Osteocyte (in vitro differentiated cells): Measurements from ENCODE around the gene ACMSD. TPM values are rescaled to one million over a fixed set of nuclear protein-coding genes. Genes with fewer than 3 reads are reported as not detected.

Experiments
- DNase-seq: peaks from one replicate; pipeline ENCODE4 v3.0.0; 2021; ENCODE audit warnings: mixed read lengths; ENCODE audit not compliant: unreplicated experiment; ENCODE audit errors: extremely low spot score
- H3K27ac Mint-ChIP-seq: one replicate; pipeline ENCODE4 v1.8.0; 2021; ENCODE audit warnings: mild to moderate bottlenecking, mixed read lengths; ENCODE audit not compliant: unreplicated experiment
- H3K27me3 Mint-ChIP-seq: one replicate; pipeline ENCODE4 v1.8.0; 2021; ENCODE audit warnings: mixed read lengths; ENCODE audit not compliant: unreplicated experiment
- H3K36me3 Mint-ChIP-seq: one replicate; pipeline ENCODE4 v1.8.0; 2021; ENCODE audit warnings: mixed read lengths; ENCODE audit not compliant: unreplicated experiment
- H3K4me1 Mint-ChIP-seq: one replicate; pipeline ENCODE4 v1.8.0; 2021; ENCODE audit warnings: mixed read lengths; ENCODE audit not compliant: unreplicated experiment
- H3K4me3 Mint-ChIP-seq: one replicate; pipeline ENCODE4 v1.8.0; 2021; ENCODE audit warnings: mild to moderate bottlenecking, moderate library complexity, mixed read lengths; ENCODE audit not compliant: unreplicated experiment
- H3K9me3 Mint-ChIP-seq: one replicate; pipeline ENCODE4 v1.8.0; 2021; ENCODE audit warnings: mixed read lengths; ENCODE audit not compliant: unreplicated experiment
- CTCF ChIP-seq: fragments of 200-600 bp; sonication (generic); IDR thresholded peaks from 2 replicates; pipeline ENCODE4 v1.5.0; 2021; ENCODE audit warnings: antibody characterized with exemption, mild to moderate bottlenecking, moderate library complexity
- total RNA-seq: library from RNA; stranded (reverse); gene quantifications from 2 replicates; pipeline ENCODE4 v1.2.1, GENCODE V29; 2021

ACMSD gene
- total RNA-seq, 1 donor from 2014 or later, result not detected

- H3K4me1 Mint-ChIP-seq, result peaks cover 38% of the 10 kb centered on the region
- H3K9me3 Mint-ChIP-seq, result peaks cover 2% of the 10 kb centered on the region
- H3K36me3 Mint-ChIP-seq, result no peaks in the 10 kb centered on the region
- H3K4me3 Mint-ChIP-seq, result peak overlapping the region; percentile 96
- no peak for TF ChIP-seq CTCF
- peak overlapping the region; percentile 98 for H3K27ac Mint-ChIP-seq
- no peak for DNase-seq
- H3K27me3 Mint-ChIP-seq, result peaks cover 1% of the 10 kb centered on the region
Observed at GRCh38 chr2:134919341-134920210, 81.2 kb downstream of the ACMSD start.

GRCh38 chr2:134924912-134925311 is 86.5 kb downstream of the ACMSD start:
- no peak for TF ChIP-seq CTCF
- peaks cover 54% of the 10 kb centered on the region for H3K4me1 Mint-ChIP-seq
- H3K4me3 Mint-ChIP-seq, result no peak overlapping the region
- DNase-seq, result no peak
- H3K9me3 Mint-ChIP-seq, result no peaks in the 10 kb centered on the region
- H3K36me3 Mint-ChIP-seq, result peaks cover 2% of the 10 kb centered on the region
- no peak overlapping the region for H3K27ac Mint-ChIP-seq
- no peaks in the 10 kb centered on the region for H3K27me3 Mint-ChIP-seq

- no peaks in the 10 kb centered on the region for H3K9me3 Mint-ChIP-seq
- no peaks in the 10 kb centered on the region for H3K27me3 Mint-ChIP-seq
- H3K27ac Mint-ChIP-seq, result peak overlapping the region; percentile 80
- peaks cover 46% of the 10 kb centered on the region for H3K4me1 Mint-ChIP-seq
- H3K36me3 Mint-ChIP-seq, result peaks cover 2% of the 10 kb centered on the region
- H3K4me3 Mint-ChIP-seq, result no peak overlapping the region
- TF ChIP-seq CTCF, result no peak
- no peak for DNase-seq
Observed at GRCh38 chr2:134926231-134926931, 88.0 kb downstream of the ACMSD start.

GRCh38 chr2:134927195-134927594 is 88.8 kb downstream of the ACMSD start:
- Mint-ChIP-seq H3K9me3 (no peaks in the 10 kb centered on the region), H3K4me1 (peaks cover 39% of the 10 kb centered on the region), H3K4me3 (no peak overlapping the region), H3K36me3 (peaks cover 6% of the 10 kb centered on the region), H3K27me3 (no peaks in the 10 kb centered on the region), H3K27ac (no peak overlapping the region)
- no peak for TF ChIP-seq CTCF
- no peak for DNase-seq
